MCF 10A (cell line): ENCODE measurements around the gene UBE2D1. TPM values are rescaled to one million over a fixed set of nuclear protein-coding genes. Genes with fewer than 3 reads are reported as not detected.

Experiments
- BruUV-seq: library from RNA; stranded (reverse); fragments of 400-500 nt; replicated peaks from 2 replicates; lab custom pipeline; 2021; lab: Mats Ljungman, UMichigan
- CTCF ChIA-PET: fragments of 300-600 bp; sonication (Branson Sonifier 250); formaldehyde crosslinking; extraction: SDS; loops from one replicate; lab custom pipeline; 2021; ENCODE audit warnings: antibody characterized with exemption, inconsistent platforms; lab: Yijun Ruan, JAX
- POLR2A ChIA-PET: fragments of 300-600, 350-650 bp; sonication (Branson Sonifier 250); formaldehyde crosslinking; extraction: SDS; loops from one replicate; lab custom pipeline; 2020; ENCODE audit warnings: antibody characterized with exemption, inconsistent platforms; lab: Yijun Ruan, JAX
- DNase-seq: peaks from one replicate; pipeline ENCODE4 v3.0.0-alpha.2; 2018; ENCODE audit not compliant: unreplicated experiment
- H3K27ac Mint-ChIP-seq: one replicate; pipeline ENCODE4 v1.8.0; 2022; ENCODE audit warnings: mild to moderate bottlenecking, low read depth, mixed read lengths; ENCODE audit not compliant: unreplicated experiment
- H3K27me3 Mint-ChIP-seq: one replicate; pipeline ENCODE4 v1.8.0; 2022; ENCODE audit warnings: mixed read lengths; ENCODE audit not compliant: insufficient read depth, unreplicated experiment
- H3K36me3 Mint-ChIP-seq: one replicate; pipeline ENCODE4 v1.8.0; 2022; ENCODE audit warnings: mild to moderate bottlenecking, moderate library complexity, mixed read lengths; ENCODE audit not compliant: insufficient read depth, unreplicated experiment
- H3K4me1 Mint-ChIP-seq: one replicate; pipeline ENCODE4 v1.8.0; 2022; ENCODE audit warnings: mixed read lengths; ENCODE audit not compliant: insufficient read depth, unreplicated experiment
- H3K4me3 Mint-ChIP-seq: one replicate; pipeline ENCODE4 v1.8.0; 2022; ENCODE audit warnings: mild to moderate bottlenecking, moderate library complexity, mixed read lengths; ENCODE audit not compliant: unreplicated experiment
- H3K9me3 Mint-ChIP-seq: one replicate; pipeline ENCODE4 v1.8.0; 2022; ENCODE audit warnings: mixed read lengths; ENCODE audit not compliant: unreplicated experiment
- CTCF ChIP-seq: fragments of 200-600 bp; IDR thresholded peaks from one replicate; pipeline ENCODE4 v1.8.0; 2022; ENCODE audit warnings: antibody characterized with exemption, mild to moderate bottlenecking; ENCODE audit not compliant: unreplicated experiment
- intact Hi-C: fragments of 100-400 bp; cut with micrococcal nuclease; formaldehyde crosslinking; loops from 2 replicates; pipeline ENCODE4 v1.14.1; 2022
- total RNA-seq: library from RNA; stranded (reverse); gene quantifications from 2 replicates; pipeline ENCODE4 v1.2.3, GENCODE V29; 2022

UBE2D1 gene
- total RNA-seq, 1 experiment from 2014 or later: 12.2 TPM

- H3K27me3 Mint-ChIP-seq: no peaks in the 10 kb centered on the region
- intact Hi-C loops: no loop called here
- no peaks in the 10 kb centered on the region for H3K36me3 Mint-ChIP-seq
- POLR2A ChIA-PET: no interaction called here
- H3K27ac Mint-ChIP-seq: no peak overlapping the region
- no peak for TF ChIP-seq CTCF
- CTCF ChIA-PET: interaction anchor here (0.7 kb wide), 2 partner anchors 9 to 1770 kb away, joined by 3 read pairs; no protein-coding TSS in a partner anchor
- DNase-seq: no peak
- no peaks in the 10 kb centered on the region for H3K9me3 Mint-ChIP-seq
- no peak overlapping the region for H3K4me3 Mint-ChIP-seq
- BruUV-seq: no TSS peak
- H3K4me1 Mint-ChIP-seq: peaks cover 6% of the 10 kb centered on the region
These were observed 12.0 kb upstream of the UBE2D1 start for GRCh38 chr10:58322835-58323209.

- DNase-seq: no peak
- Mint-ChIP-seq H3K27me3 (no peaks in the 10 kb centered on the region), H3K4me1 (peaks cover 6% of the 10 kb centered on the region), H3K27ac (no peak overlapping the region), H3K36me3 (no peaks in the 10 kb centered on the region), H3K4me3 (no peak overlapping the region), H3K9me3 (no peaks in the 10 kb centered on the region)
- no peak for TF ChIP-seq CTCF
- intact Hi-C loops: no loop called here
- no TSS peak for BruUV-seq
- CTCF ChIA-PET: interaction anchor here (0.7 to 1.0 kb wide), 2 partner anchors 12 to 26 kb away, joined by 3 read pairs; no protein-coding TSS in a partner anchor
- POLR2A ChIA-PET: no interaction called here
These were observed 7.8 kb upstream of the UBE2D1 start for GRCh38 chr10:58326967-58327381.

DNA sequence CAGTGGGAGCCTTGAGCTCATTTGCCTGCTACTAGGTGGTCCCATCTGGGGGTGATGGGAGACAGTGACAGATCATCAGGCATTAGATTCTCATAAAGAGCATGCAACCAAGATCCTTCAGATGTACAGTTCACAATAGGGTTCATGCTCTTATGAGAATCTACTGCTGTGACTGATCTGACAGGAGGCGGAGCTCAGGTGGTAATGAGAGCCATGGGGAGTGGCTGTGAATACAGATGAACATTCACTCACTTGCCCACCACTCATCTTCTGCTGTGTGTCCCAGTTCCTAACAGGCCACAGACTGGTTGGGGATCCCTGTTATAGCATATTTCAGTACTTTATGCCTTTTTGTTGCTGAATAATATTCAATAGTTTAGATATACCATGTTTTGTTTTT is 6.6 kb upstream of the UBE2D1 start:
- no peak for TF ChIP-seq CTCF
- H3K4me3 Mint-ChIP-seq: no peak overlapping the region
- H3K27ac Mint-ChIP-seq: no peak overlapping the region
- intact Hi-C loops: no loop called here
- H3K36me3 Mint-ChIP-seq: no peaks in the 10 kb centered on the region
- DNase-seq: no peak
- H3K9me3 Mint-ChIP-seq: no peaks in the 10 kb centered on the region
- ChIA-PET POLR2A (no interaction called here), CTCF (no interaction called here)
- no peaks in the 10 kb centered on the region for H3K27me3 Mint-ChIP-seq
- BruUV-seq: no TSS peak
- H3K4me1 Mint-ChIP-seq: no peaks in the 10 kb centered on the region

- no peak overlapping the region for H3K27ac Mint-ChIP-seq
- H3K36me3 Mint-ChIP-seq: no peaks in the 10 kb centered on the region
- DNase-seq: no peak
- no peak for TF ChIP-seq CTCF
- POLR2A ChIA-PET: interaction anchor here (1.1 kb wide), 1 partner anchor 55 kb away, joined by 3 read pairs; the partner anchor contains the start of gene TFAM
- no peaks in the 10 kb centered on the region for H3K27me3 Mint-ChIP-seq
- no peak overlapping the region for H3K4me3 Mint-ChIP-seq
- H3K4me1 Mint-ChIP-seq: no peaks in the 10 kb centered on the region
- intact Hi-C loops: no loop called here
- H3K9me3 Mint-ChIP-seq: no peaks in the 10 kb centered on the region
- CTCF ChIA-PET: no interaction called here
- BruUV-seq: no TSS peak
These were observed 4.4 kb upstream of the UBE2D1 start for GRCh38 chr10:58330431-58330830.
